Fibroblast of lung (primary cell): ENCODE data around the gene TMED9.

ENCODE experiments used
- CTCF ChIP-seq, 2 donors: IDR thresholded peaks in 1 of 2; conservative IDR thresholded peaks in 1 of 2; 1 replicate in 1 of 2; 2 replicates in 1 of 2; pipeline ENCODE4 v1.5.1; 2011 to 2012; ENCODE audit warnings: low read length in 2 of 2, control low read depth in 1 of 2, inconsistent platforms in 1 of 2, low read depth in 1 of 2, mild to moderate bottlenecking in 1 of 2
- EZH2 ChIP-seq: IDR thresholded peaks from 2 replicates; pipeline ENCODE4 v1.5.1; 2012; ENCODE audit warnings: low read length, control low read depth, mild to moderate bottlenecking; ENCODE audit errors: missing control alignments

- TF ChIP-seq CTCF (conservative IDR thresholded peaks at IDR 0.05 in 1 of 2, IDR thresholded peaks at IDR 0.05 in 1 of 2; ENCODE audit: low read depth in 1 of 2, low read length in 2 of 2) (no peak), EZH2 (no peak)
These were observed 22.1 kb upstream of the TMED9 start for GRCh38 chr5:177569894-177570293.
